MM.1S (cell line): ENCODE data around the gene STK32B.

Experiments
- DNase-seq: peaks from one replicate; pipeline ENCODE4 v3.0.0-alpha.2; 2015
- H2AFZ ChIP-seq: fragments of 300-600 bp; sonication (generic); 2 replicates; pipeline ENCODE4 v1.6.0; 2016; ENCODE audit warnings: antibody characterized with exemption, low read length
- H3F3A ChIP-seq: fragments of 300-600 bp; sonication (generic); 2 replicates; pipeline ENCODE4 v1.6.1; 2016; ENCODE audit warnings: mild to moderate bottlenecking, antibody characterized with exemption, low read length, moderate library complexity, mixed read lengths; ENCODE audit not compliant: insufficient read depth
- H3K27ac ChIP-seq: fragments of 300-600 bp; sonication (generic); 2 replicates; pipeline ENCODE4 v1.5.1; 2016; ENCODE audit warnings: mild to moderate bottlenecking, low read length
- H3K27me3 ChIP-seq: fragments of 300-600 bp; sonication (generic); replicated peaks from 2 replicates; pipeline ENCODE4 v1.6.0; 2016; ENCODE audit warnings: low read length; ENCODE audit not compliant: insufficient read depth
- H3K36me3 ChIP-seq: fragments of 300-600 bp; sonication (generic); replicated peaks from 2 replicates; pipeline ENCODE4 v1.6.1; 2016; ENCODE audit warnings: mild to moderate bottlenecking, low read length, mixed read lengths; ENCODE audit not compliant: insufficient read depth
- H3K4me1 ChIP-seq: fragments of 300-600 bp; sonication (generic); 2 replicates; pipeline ENCODE4 v1.6.1; 2016; ENCODE audit warnings: low read length, mixed read lengths
- H3K4me2 ChIP-seq: fragments of 300-600 bp; sonication (generic); 2 replicates; pipeline ENCODE4 v1.6.0; 2016; ENCODE audit warnings: low read depth, low read length
- H3K4me3 ChIP-seq: fragments of 300-600 bp; sonication (generic); 2 replicates; pipeline ENCODE4 v1.5.1; 2016; ENCODE audit warnings: low read length, mixed read lengths
- H3K79me2 ChIP-seq: fragments of 300-600 bp; sonication (generic); 2 replicates; pipeline ENCODE4 v1.6.1; 2016; ENCODE audit warnings: mixed run types, low read length, mixed read lengths
- H3K9ac ChIP-seq: fragments of 300-600 bp; sonication (generic); 2 replicates; pipeline ENCODE4 v1.6.1; 2016; ENCODE audit warnings: low read length, mixed read lengths
- H3K9me2 ChIP-seq: fragments of 300-600 bp; sonication (generic); replicated peaks from 2 replicates; pipeline ENCODE4 v1.6.1; 2016; ENCODE audit warnings: mild to moderate bottlenecking, low read length, mixed read lengths; ENCODE audit not compliant: insufficient read depth
- H3K9me3 ChIP-seq: fragments of 300-600 bp; sonication (generic); replicated peaks from 2 replicates; pipeline ENCODE4 v1.6.1; 2016; ENCODE audit warnings: mild to moderate bottlenecking, low read length, mixed read lengths; ENCODE audit not compliant: insufficient read depth
- H4K20me1 ChIP-seq: fragments of 300-600 bp; sonication (generic); 2 replicates; pipeline ENCODE4 v1.6.1; 2016; ENCODE audit warnings: mild to moderate bottlenecking, low read length, moderate library complexity, mixed read lengths; ENCODE audit not compliant: insufficient read depth
- CTCF ChIP-seq: fragments of 300-600 bp; sonication (generic); IDR thresholded peaks from 2 replicates; pipeline ENCODE4 v1.5.1; 2016; ENCODE audit warnings: antibody characterized with exemption, low read length, mixed read lengths
- EZH2 ChIP-seq: fragments of 300-600 bp; sonication (generic); optimal IDR thresholded peaks from 2 replicates; pipeline ENCODE3; 2017; ENCODE audit warnings: low read depth, mild to moderate bottlenecking, antibody characterized with exemption, low read length, mixed read lengths
- EZH2phosphoT487 ChIP-seq: fragments of 300-600 bp; sonication (generic); IDR thresholded peaks from 2 replicates; pipeline ENCODE4 v1.6.1; 2018; ENCODE audit warnings: antibody characterized with exemption, low read length

STK32B gene

GRCh38 chr4:5446595-5447226, 395.4 kb downstream of the STK32B start:
- Histone ChIP-seq H3K79me2 (no peaks in the 10 kb centered on the region), H3K4me3 (no peak overlapping the region), H3K36me3 (no peaks in the 10 kb centered on the region), H2AFZ (no peak overlapping the region), H3K4me1 (no peaks in the 10 kb centered on the region), H3K9me3 (no peaks in the 10 kb centered on the region), H3K9me2 (no peaks in the 10 kb centered on the region), H3K9ac (no peak overlapping the region), H3K4me2 (no peak overlapping the region), H4K20me1 (no peaks in the 10 kb centered on the region), H3K27ac (no peak overlapping the region), H3K27me3 (no peaks in the 10 kb centered on the region), H3F3A (no peaks in the 10 kb centered on the region)
- no peak for DNase-seq
- TF ChIP-seq EZH2 = no peak

- no peak overlapping the region for H3K4me3 ChIP-seq
- no peaks in the 10 kb centered on the region for H3K9me2 ChIP-seq
- no peaks in the 10 kb centered on the region for H3K36me3 ChIP-seq
- DNase-seq = no peak
- H3K79me2 ChIP-seq = no peaks in the 10 kb centered on the region
- H3K4me1 ChIP-seq = no peaks in the 10 kb centered on the region
- H3K9me3 ChIP-seq = no peaks in the 10 kb centered on the region
- no peak overlapping the region for H3K9ac ChIP-seq
- no peak for TF ChIP-seq CTCF
- TF ChIP-seq EZH2phosphoT487 = no peak
- no peak for TF ChIP-seq EZH2
- no peaks in the 10 kb centered on the region for H4K20me1 ChIP-seq
- H3K27ac ChIP-seq = no peak overlapping the region
- no peak overlapping the region for H2AFZ ChIP-seq
- H3K4me2 ChIP-seq = no peak overlapping the region
- no peaks in the 10 kb centered on the region for H3K27me3 ChIP-seq
- no peaks in the 10 kb centered on the region for H3F3A ChIP-seq
Observed at GRCh38 chr4:5447755-5448154, 396.5 kb downstream of the STK32B start.

GRCh38 chr4:5448221-5448620, 396.9 kb downstream of the STK32B start:
- Histone ChIP-seq H3K9me3 (no peaks in the 10 kb centered on the region), H4K20me1 (no peaks in the 10 kb centered on the region), H3K79me2 (no peaks in the 10 kb centered on the region), H3K36me3 (no peaks in the 10 kb centered on the region), H3F3A (no peaks in the 10 kb centered on the region), H3K27me3 (no peaks in the 10 kb centered on the region), H3K9ac (no peak overlapping the region), H3K4me1 (no peaks in the 10 kb centered on the region), H3K9me2 (no peaks in the 10 kb centered on the region), H2AFZ (no peak overlapping the region), H3K4me2 (no peak overlapping the region), H3K4me3 (no peak overlapping the region), H3K27ac (no peak overlapping the region)
- no peak for TF ChIP-seq EZH2phosphoT487
- no peak for TF ChIP-seq CTCF
- no peak for TF ChIP-seq EZH2
- no peak for DNase-seq

GRCh38 chr4:5451243-5451642, 400.0 kb downstream of the STK32B start:
- no peaks in the 10 kb centered on the region; the same call in 1 of the 2 replicates for H3K27me3 ChIP-seq
- no peak overlapping the region for H3K27ac ChIP-seq

More at GRCh38 chr4:5451243-5451642, 400.0 kb downstream of the STK32B start:
- no peak for DNase-seq
- Histone ChIP-seq H3K4me2 (no peak overlapping the region), H2AFZ (no peak overlapping the region), H3K9ac (no peak overlapping the region), H4K20me1 (no peaks in the 10 kb centered on the region), H3K4me1 (no peaks in the 10 kb centered on the region), H3K9me2 (no peaks in the 10 kb centered on the region), H3K9me3 (no peaks in the 10 kb centered on the region), H3K4me3 (no peak overlapping the region), H3K36me3 (no peaks in the 10 kb centered on the region), H3F3A (no peaks in the 10 kb centered on the region), H3K79me2 (no peaks in the 10 kb centered on the region)
- TF ChIP-seq EZH2phosphoT487 (no peak), EZH2 (no peak), CTCF (no peak)
